ENCODE data around the gene MED8.

Gene MED8

DNA sequence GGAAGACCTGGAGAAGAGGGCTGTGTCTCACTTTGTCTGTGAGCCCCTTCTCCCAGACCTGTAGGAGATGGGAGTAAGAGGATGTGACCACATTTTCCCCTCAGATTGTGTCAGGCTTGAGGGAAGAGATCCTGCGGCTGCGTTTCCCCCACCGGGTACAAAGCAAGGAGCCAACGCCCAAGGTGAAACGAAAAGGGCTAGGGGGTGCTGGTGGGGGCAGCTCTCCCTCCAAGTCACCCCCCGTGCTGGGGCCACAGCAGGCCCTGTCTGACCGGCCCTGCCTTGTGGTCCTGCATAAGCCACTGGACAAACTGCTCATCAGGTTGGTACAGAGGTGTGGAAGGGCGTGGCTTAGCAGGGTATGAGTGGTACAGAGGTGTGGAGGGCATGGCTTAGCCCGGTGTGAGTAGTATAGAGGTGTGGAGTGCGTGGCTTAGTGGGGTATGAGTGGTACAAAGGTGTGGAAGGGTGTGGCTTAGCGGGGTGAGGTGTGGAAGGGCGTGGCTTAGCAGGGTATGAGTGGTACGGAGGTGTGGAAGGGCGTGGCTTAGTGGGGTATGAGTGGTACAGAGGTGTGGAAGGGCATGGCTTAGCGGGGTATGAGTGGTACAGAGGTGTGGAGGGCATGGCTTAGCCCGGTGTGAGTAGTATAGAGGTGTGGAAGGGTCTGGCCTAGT is 33.5 kb upstream of the MED8 start:
- in situ Hi-C loops (cut with HindIII; ENCODE audit: low sequenced_read_pairs), result loop anchor here (25.0 kb wide), 1 partner anchor 186 kb away; no protein-coding TSS in a partner anchor

DNA sequence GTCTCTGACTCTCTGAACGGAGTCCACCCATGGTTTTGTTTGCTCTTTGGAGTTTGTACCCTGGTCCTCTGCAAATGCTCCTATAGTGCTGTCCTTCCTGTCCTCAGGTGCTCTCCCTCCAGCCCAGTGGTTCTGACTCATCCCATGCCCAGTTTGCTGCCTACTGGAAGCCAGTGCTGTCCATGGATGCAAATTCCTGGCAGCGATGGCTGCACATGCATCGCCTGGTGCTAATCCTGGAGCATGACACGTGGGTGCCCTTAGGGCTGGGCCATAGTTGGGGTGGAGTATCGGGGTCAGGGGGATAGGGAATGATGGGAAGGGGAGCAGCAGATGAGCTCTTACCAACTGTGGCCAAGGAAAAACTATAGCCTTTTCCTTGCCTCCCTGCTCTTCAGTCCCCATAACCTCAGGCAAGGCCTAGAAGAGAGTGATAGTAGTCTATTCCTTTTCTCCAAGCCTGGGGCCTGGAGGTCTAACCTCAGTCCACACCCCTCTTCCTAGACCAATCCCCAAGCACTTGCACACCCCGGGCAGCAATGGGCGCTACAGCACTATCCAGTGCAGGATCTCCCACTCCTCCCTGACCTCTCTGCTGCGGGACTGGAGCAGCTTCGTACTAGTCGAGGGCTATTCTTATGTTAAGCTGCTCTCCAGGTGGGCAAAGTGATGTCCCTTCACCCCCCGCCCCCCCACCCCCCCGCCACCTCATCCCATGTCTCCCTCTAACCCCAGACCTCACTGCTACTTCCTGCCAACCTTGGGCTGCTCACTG is 32.6 kb upstream of the MED8 start:
- in situ Hi-C loops (cut with HindIII; ENCODE audit: low sequenced_read_pairs), result loop anchor here (25.0 kb wide), 1 partner anchor 185 kb away; no protein-coding TSS in a partner anchor

- in situ Hi-C loops (cut with HindIII; ENCODE audit: low sequenced_read_pairs), result loop anchor here (25.0 kb wide), 1 partner anchor 184 kb away; no protein-coding TSS in a partner anchor
These were observed 31.8 kb upstream of the MED8 start for GRCh38 chr1:43421396-43421795.

GRCh38 chr1:43420874-43421273 is 31.3 kb upstream of the MED8 start:
- in situ Hi-C loops (cut with HindIII; ENCODE audit: low sequenced_read_pairs), result loop anchor here (25.0 kb wide), 1 partner anchor 184 kb away; no protein-coding TSS in a partner anchor

DNA sequence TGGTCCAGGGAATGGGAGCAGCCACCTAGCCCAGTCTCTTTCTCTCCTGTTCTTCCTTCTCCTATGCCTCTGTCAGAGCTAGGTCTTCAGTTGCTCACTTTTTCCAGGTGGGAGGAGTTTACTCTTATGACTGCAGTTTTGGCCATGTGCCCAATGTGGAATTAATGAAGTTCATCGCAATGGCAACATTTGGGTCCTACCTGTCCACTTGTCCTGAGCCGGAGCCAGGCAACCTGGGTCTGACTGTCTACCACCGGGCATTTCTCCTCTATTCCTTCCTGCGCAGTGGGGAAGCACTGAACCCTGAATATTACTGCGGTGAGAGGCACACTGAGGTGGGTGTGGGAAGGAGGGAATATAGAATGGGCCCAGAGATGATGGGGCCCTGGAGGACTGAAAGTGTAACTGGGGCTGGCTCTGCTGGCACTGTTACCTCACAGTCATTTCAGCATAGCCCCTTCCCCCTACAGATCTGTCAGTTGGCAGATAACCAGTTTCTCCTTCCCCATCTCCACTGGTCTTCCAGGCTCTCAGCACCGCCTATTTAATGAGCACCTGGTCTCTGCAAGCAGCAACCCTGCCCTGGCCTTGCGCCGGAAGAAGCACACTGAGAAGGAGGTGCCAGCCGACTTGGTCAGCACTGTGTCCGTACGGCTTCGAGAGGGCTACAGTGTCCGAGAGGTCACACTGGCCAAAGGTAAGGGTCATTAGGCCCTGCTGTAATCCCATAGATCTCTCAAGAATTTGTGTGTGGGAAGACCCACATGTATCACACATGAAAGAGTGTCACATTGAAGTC is 30.2 kb upstream of the MED8 start:
- in situ Hi-C loops (cut with HindIII; ENCODE audit: low sequenced_read_pairs), result loop anchor here (25.0 kb wide), 1 partner anchor 183 kb away; no protein-coding TSS in a partner anchor

DNA sequence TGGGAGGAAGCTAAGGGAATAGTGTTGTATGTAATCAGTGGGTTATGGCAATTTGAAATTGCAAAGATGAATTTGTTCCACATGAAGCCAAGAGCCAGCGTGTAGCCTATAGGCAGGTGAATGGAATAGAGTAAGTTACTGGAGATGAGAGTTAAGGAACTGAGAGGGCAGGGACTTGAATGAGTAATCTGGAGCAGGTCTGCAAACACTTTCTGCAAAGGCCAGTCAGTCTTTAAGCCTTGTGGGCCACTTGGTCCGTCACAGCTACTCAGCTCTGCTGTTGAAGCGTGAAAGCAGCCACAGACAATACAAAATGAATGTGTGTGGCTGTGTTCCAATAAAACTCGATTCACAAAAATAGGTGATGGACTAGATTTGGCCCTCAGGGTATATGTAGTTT is 29.3 kb upstream of the MED8 start:
- in situ Hi-C loops (cut with HindIII; ENCODE audit: low sequenced_read_pairs), result loop anchor here (25.0 kb wide), 1 partner anchor 182 kb away; no protein-coding TSS in a partner anchor

DNA sequence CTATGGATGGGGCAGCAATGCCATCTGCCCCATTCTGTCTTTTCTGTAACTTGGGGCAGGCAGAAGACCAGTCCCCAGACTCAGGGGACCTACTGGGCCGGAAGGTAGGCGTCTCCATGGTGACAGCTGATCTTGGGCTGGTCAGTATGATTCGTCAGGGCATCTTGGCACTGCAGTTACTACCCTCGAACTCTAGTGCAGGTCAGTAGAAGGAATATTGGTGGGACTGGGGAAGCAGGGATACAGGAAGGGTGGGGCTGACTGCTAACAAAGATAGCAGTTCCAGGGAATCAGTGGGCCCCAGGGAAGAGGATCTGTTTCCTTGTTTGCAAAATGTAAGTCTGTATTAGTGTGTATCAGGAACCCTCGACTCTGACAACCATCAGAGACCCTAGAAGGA is 26.3 kb upstream of the MED8 start:
- in situ Hi-C loops (cut with HindIII; ENCODE audit: low sequenced_read_pairs), result loop anchor here (25.0 kb wide), 1 partner anchor 179 kb away; no protein-coding TSS in a partner anchor

- in situ Hi-C loops (cut with HindIII; ENCODE audit: low sequenced_read_pairs), result loop anchor here (25.0 kb wide), 1 partner anchor 177 kb away; no protein-coding TSS in a partner anchor
These were observed 25.1 kb upstream of the MED8 start for GRCh38 chr1:43414634-43415223.

DNA sequence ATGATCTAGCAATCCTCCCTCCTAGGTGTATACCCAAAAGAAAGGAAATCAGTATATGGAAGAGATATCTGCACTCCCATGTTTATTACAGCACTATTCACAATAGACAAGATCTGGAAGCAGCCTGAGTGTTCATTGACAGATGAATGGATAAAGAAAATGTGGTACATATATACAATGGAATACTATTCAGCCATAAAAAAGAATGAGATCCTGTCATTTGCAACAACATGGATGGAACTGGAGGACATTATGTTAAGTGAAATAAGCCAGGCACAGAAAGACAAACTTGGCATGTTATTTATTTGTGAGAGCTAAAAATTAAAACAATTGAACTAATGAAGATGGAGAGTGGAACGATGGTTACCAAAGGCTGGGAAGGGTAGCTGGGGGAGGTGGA is 23.8 kb upstream of the MED8 start:
- in situ Hi-C loops (cut with HindIII; ENCODE audit: low sequenced_read_pairs), result loop anchor here (25.0 kb wide), 1 partner anchor 176 kb away; no protein-coding TSS in a partner anchor

DNA sequence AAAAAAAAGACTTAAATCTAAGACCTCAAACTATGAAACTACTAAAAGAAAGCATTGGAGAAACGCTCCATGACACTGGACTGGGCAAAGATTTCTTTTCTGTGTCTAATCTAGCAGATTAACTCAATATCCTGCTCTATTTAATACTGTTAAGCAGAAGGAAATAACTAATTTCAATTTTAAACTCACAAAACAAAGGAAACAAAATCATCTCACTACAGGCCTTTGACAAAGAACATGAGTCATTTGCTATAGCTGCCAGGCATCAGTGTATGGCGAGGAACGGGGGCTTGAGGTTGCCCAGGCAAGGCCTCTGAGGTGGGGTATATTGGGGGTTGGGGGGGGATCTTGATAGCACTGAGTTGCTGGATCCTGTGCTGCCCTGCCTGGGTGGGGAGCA is 21.0 kb upstream of the MED8 start:
- in situ Hi-C loops (cut with HindIII; ENCODE audit: low sequenced_read_pairs), result loop anchor here (25.0 kb wide), 1 partner anchor 173 kb away; no protein-coding TSS in a partner anchor

DNA sequence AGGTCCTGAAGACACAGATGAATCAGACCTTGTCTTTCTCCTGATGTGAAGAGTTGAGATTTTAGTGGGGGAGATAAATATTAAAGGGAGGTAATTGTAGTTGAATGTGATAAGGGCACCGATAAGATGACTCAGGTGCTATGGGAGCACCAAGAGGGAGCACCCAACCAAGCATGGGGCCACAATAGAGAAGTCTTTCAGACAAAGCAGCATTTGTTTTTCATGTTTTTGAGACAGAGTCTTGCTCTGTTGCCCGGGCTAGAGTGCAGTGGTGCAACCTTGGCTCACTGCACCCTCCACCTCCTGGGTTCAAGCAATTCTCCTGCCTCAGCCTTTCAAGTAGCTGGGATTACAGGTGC is 16.3 kb upstream of the MED8 start:
- in situ Hi-C loops (cut with HindIII; ENCODE audit: low sequenced_read_pairs), result loop anchor here (25.0 kb wide), 1 partner anchor 169 kb away; no protein-coding TSS in a partner anchor

DNA sequence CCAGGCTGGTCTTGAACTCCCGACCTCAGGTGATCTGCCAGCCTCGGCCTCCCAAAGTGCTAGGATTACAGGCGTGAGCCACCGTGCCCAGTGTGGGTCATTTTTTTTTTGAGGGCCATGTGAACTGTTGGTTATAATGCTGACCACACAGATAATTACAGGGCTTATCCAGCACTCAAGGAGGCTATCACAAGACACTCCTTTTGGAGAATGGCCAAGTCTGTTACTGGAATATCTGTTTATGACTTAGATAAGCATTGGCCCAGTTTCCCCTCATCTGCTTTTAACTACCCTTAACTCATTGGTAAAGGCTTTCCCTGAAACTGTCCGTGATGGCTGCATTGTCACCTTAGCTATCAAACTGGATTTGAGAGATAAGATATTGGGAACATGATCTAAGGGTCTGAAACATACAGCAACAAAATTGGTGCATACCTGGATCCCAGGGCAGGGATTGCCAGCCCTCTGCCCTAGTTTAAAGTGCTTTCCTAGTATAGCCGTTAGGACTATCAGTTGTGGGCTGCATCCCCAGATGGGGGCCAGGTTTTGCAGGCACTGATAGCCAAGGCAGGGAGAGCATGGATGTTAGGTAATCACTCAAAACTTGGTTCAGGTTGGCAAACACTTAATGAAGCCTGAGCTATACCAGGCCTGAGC is 15.7 kb upstream of the MED8 start:
- in situ Hi-C loops (cut with HindIII; ENCODE audit: low sequenced_read_pairs), result loop anchor here (25.0 kb wide), 1 partner anchor 168 kb away; no protein-coding TSS in a partner anchor

DNA sequence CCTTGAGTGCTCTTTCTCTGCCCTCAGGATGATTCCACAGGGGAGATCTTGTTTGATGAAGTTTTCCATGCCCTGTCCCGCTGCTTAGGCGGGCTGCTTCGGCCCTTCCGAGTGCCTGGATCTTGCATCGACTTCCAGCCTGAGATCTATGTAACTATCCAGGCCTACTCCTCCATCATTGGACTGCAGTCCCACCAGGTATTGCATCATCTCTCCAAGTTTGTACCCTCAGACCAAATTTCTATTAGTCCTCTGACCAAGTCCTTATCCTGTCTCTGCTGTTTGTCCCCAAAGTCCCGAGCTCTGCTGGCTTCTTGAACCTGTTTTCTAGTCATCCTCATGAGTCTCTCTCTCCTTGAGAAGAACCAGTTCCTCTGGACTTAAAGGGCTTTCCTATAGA is 14.8 kb upstream of the MED8 start:
- in situ Hi-C loops (cut with HindIII; ENCODE audit: low sequenced_read_pairs), result loop anchor here (25.0 kb wide), 1 partner anchor 167 kb away; no protein-coding TSS in a partner anchor

DNA sequence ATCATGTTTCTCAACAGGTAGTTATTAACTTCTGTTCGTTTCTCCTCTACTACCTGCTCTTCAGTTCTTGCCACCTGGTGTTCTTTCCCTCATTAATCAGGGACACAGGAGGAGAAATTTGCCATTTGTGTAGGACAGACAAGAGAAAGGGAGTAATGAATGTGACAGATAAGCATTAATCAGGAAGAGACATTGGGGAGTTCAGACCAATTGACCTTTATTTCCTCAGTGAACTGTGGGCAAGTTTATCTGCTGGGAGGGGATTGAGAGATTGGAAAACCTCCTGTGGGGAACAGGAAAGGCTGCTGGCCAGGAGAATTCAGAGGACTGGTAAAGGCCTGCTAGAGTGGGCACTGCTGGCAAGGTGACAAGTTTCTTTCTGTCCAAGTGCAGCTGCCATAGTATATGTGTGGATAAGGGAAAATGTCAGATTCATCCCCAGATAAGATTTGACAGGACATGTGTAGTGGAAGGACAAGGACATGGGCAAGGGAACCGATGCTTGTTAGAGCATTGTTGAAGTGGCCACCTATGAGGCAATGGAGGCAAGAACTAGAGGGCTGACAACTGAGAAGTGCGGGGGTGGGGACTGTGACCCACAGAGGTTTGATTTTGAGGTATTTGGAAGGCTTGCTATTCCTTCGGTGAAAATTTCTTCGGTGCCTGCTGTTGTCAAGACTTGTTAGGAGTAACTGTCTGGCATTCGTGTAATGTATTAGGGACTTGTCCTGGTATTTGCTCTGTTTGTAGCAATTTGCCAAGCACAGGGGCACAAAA is 12.7 kb upstream of the MED8 start:
- in situ Hi-C loops (cut with HindIII; ENCODE audit: low sequenced_read_pairs), result loop anchor here (25.0 kb wide), 1 partner anchor 165 kb away; no protein-coding TSS in a partner anchor

- in situ Hi-C loops (cut with HindIII; ENCODE audit: low sequenced_read_pairs), result loop anchor here (25.0 kb wide), 1 partner anchor 163 kb away; no protein-coding TSS in a partner anchor
These were observed 10.8 kb upstream of the MED8 start for GRCh38 chr1:43400441-43400840.

DNA sequence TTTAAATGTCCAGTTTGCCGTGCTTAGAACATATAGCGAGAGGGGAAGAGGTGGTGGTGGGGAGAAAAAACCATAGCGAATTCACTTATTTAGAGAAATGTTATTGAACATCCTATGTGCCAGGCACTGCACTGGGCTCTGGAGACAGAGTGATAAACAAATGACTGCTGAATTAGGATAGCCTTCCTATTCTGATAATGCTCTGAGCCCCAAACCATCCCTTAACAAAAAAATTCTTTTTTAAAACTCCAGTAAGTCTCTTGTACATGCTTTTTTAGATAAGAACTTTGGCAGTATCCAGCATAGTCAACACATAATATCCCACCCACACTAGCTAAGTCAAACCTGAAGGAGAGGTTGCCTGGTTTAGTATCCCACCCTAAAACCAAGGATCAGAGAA is 8.6 kb upstream of the MED8 start:
- in situ Hi-C loops (cut with HindIII; ENCODE audit: low sequenced_read_pairs), result no loop called here

- in situ Hi-C loops (cut with HindIII; ENCODE audit: low sequenced_read_pairs), result no loop called here
These were observed 6.5 kb upstream of the MED8 start for GRCh38 chr1:43396059-43396458.

DNA sequence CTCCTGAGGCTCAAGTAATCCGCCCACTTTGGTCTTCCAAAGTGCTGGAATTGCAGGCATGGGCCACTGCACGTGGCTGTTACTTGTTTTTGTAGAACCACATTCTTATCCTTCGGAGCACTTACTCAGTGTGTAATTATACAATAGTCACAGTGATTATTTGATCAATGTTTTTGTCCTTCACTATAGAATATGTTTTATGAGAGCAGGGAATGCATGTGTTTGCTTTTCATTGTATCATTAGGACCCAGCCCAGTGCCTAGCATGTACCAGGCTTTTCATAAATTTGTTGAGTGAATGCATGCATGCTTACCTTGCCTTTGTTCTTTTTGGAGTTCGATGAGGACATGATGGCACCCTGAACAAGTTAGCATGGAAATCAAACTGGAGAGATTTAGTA is 5.9 kb upstream of the MED8 start:
- in situ Hi-C loops (cut with HindIII; ENCODE audit: low sequenced_read_pairs), result no loop called here

DNA sequence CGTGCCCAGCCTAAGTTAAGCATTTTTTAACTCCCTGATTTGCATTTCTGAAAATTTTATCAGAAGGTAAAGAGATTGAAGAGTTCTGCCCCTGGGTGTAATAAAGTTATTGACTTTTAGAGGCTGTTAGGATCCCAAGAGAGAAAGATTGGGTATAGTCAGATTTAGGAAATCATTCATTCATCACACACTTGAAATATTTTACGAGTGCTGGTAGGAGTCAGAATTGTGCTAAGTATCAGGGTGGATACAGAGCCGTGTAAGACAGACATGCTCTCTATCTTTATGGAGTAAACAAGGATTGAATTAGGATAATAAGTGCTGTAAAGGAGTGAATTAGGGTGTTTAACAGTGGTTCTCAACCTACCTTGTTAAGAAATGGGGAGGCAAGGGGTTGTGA is 3.1 kb upstream of the MED8 start:
- in situ Hi-C loops (cut with HindIII; ENCODE audit: low sequenced_read_pairs), result no loop called here

Data from DLD1 (cell line).